HCT116 (cell line): ENCODE data around the gene SALL4.

Experiments used
- CTCF ChIP-seq, 3 experiments: fragments of 200-600 bp in 1 of 3; sonication (generic) in 1 of 3; IDR thresholded peaks in 2 of 3; conservative IDR thresholded peaks in 1 of 3; 2 replicates each; pipeline ENCODE4 v1.5.1; 2012 to 2017; ENCODE audit warnings: low read depth in 2 of 3, low read length in 2 of 3, antibody characterized with exemption in 1 of 3, borderline replicate concordance in 1 of 3, control low read depth in 1 of 3, mild to moderate bottlenecking in 1 of 3, mixed read lengths in 1 of 3, mixed run types in 1 of 3, moderate library complexity in 1 of 3; ENCODE audit not compliant: insufficient read depth in 1 of 3
- JUND ChIP-seq: IDR thresholded peaks from 2 replicates; pipeline ENCODE4 v1.6.1; 2012
- MAX ChIP-seq: IDR thresholded peaks from 2 replicates; pipeline ENCODE4 v1.6.1; 2012
- POLR2A ChIP-seq: IDR thresholded peaks from 2 replicates; pipeline ENCODE4 v1.7.0; 2011; ENCODE audit warnings: borderline replicate concordance; ENCODE audit not compliant: insufficient read depth, insufficient read length; ENCODE audit errors: extremely low read depth
- YY1 ChIP-seq: IDR thresholded peaks from 2 replicates; pipeline ENCODE4 v1.6.1; 2011; ENCODE audit warnings: low read length, low read depth, moderate library complexity, mild to moderate bottlenecking; ENCODE audit not compliant: insufficient replicate concordance; ENCODE audit errors: extremely low read depth

- TF ChIP-seq YY1, result no peak
- TF ChIP-seq MAX, result no peak
- TF ChIP-seq CTCF (IDR thresholded peaks at IDR 0.05 in 2 of 3, conservative IDR thresholded peaks at IDR 0.05 in 1 of 3; ENCODE audit: borderline replicate concordance in 1 of 3, insufficient read depth in 1 of 3, low read depth in 2 of 3, low read length in 2 of 3), result no peak
- TF ChIP-seq JUND, result no peak
- no peak for TF ChIP-seq POLR2A
Measured at GRCh38 chr20:51775241-51775640, 27.1 kb downstream of the SALL4 start.
